Upper lobe of left lung (tissue), 4 donors: Measurements from ENCODE around the gene SLC35G6.

ENCODE experiments used
- CTCF ChIP-seq, 6 experiments: fragments of 450-650 bp in 4 of 6; fragments of 200-600 bp in 2 of 6; sonication (generic) in 2 of 6; IDR thresholded peaks; one replicate each; pipeline ENCODE4 v1.5.1; 2016 to 2019; ENCODE audit warnings: antibody characterized with exemption in 6 of 6
- EP300 ChIP-seq, 4 donors: sonication (generic); formaldehyde crosslinking; IDR thresholded peaks; one replicate each; pipeline ENCODE4 v1.5.1; 2017; ENCODE audit warnings: antibody characterized with exemption in 4 of 4, control low read depth in 2 of 4

DNA sequence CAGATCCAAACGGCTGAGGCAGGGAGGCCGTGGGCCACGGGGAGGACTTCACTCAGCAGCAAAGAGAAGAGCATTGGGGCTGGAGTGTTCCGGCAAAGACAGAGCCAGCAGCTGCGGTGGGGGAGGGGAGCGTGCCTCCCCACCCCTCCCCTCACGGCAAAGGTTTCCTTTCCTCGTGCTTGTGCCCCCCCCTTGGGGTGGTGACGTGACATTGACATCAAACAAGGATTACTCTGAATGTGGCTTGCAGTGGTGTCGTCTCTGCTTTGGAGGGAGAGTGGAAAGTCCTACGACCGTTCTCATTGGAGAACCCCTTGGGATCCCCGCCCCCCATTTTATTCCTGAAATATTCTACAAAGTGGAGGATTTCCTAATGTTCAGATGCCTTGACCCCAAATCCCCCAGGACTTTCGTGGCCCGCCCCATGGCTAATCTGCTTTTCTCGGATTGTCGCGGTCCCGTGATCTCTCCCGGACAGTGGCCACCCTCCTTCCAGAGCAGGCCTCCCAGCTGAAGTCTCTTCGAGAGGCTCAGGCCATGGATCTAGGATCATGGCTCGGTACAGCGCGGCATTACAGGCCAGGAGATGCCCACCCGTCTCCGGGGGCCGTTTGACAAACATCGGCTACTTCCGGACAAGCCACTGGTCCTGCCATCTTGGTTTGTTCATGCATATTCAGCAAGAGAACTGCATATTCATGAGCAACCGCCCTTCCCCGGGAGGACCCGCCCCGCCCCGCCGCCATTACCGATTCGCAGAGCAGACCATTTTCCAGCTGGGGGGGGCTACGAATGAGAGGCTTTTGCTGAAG lies 2.2 kb downstream of the SLC35G6 start:
- TF ChIP-seq CTCF (IDR thresholded peaks at IDR 0.05): peak in 2 of 6 experiments; percentile 10 to 11
- TF ChIP-seq EP300 (IDR thresholded peaks at IDR 0.05): peak in 1 of 4 donors; percentile 78
